GM21529 (cell line): ENCODE results near the gene CACNA1B.
"Not testable (repeated sequence)": the region's sequence is repeated elsewhere in the genome, so short reads cannot be mapped to it uniquely, and the experiment has no call there.

Experiments used
- ATAC-seq: cut with Tn5 transposase; IDR thresholded peaks from one replicate; pipeline ENCODE4 v1.9.1; 2021; ENCODE audit not compliant: unreplicated experiment

CACNA1B gene

DNA sequence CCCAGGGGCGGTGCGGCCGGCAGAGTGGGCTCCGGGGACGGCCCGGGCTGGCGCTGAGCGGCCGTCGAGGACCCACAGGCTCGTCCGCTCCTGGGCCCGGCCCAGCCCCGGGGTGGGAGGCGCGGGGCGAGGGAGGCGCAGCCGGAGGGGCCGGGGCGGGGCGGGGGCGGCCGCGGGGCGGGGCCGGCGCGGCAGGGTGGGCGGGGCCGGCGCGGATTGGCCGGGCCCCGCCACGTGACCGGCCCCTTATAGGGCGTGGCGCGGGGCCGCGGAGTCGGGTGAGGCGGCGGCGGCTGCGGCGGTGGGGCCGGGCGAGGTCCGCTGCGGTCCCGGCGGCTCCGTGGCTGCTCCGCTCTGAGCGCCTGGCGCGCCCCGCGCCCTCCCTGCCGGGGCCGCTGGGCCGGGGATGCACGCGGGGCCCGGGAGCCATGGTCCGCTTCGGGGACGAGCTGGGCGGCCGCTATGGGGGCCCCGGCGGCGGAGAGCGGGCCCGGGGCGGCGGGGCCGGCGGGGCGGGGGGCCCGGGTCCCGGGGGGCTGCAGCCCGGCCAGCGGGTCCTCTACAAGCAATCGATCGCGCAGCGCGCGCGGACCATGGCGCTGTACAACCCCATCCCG is at the start of gene CACNA1B:
TSS of gene CACNA1B (plus strand) at position 277 of the 617 bp plus-strand sequence. CDS start at position 429, 152 bp downstream.
- ATAC-seq: not testable (repeated sequence)

DNA sequence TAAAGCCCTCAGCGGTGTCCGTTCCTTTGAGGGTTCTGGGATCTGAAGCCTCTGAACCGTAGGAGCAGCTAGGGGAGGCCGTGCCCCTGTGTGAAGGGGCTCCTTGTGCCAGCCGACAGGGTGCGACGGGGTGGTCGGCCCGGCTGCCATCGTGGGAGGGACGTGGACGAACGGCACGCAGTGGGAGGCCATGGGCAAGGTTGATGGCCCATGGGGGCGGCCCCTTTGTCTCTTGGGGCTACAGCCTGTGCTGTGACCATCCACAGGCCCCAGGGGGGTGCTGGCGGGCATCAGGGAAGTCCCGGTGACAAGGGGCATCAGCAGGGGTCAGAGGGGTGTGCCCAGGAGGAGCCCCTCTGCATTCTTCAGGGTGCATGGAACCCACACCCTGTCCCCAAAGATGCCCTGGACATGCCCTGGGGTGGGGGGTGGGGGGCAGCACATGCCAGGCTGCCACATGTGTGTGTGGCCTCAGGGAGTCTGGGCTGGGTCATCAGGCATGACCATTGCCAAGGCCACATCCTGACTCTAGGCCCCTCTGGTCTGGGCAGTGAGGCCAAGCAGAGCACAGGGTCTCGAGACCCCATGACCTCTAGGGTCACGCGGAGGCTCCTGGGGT is 49.6 kb upstream of the CACNA1B start:
- no peak for ATAC-seq

DNA sequence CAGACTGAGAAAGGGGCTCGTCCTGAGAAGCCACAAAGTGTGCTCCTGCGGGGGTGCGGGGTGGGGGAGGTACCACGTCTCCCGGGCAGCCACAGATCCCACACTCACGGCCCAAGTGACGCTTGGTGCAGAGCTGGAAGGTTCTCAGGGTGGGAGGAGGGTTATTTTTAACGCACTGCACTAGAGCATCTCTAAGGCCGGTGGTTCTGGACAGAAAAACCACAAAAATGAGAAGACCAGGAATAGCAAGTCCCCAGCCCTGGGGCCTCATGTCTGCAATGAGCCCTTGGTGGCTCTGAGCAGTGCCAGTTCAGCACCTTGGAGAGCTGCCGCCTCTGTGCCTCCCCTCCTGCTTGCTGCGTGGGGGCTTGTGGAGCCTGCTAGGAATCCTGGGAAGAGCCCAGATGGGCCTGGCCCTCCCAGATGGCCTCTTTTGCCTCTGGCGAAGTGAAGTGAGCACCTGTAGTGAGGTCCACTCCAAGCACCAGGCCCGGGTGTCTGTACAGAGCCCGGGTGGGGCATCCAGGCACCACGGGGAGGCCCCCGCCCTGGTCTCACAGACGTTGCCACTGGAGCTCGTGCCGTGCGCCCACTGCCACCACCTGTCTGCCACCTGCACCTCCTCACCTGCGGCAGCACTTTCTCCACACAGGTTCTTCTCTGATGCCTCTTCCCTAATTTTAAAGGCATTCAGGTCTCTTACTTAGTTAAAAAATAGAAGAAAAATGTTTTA is 48.9 kb upstream of the CACNA1B start:
- ATAC-seq: no peak

DNA sequence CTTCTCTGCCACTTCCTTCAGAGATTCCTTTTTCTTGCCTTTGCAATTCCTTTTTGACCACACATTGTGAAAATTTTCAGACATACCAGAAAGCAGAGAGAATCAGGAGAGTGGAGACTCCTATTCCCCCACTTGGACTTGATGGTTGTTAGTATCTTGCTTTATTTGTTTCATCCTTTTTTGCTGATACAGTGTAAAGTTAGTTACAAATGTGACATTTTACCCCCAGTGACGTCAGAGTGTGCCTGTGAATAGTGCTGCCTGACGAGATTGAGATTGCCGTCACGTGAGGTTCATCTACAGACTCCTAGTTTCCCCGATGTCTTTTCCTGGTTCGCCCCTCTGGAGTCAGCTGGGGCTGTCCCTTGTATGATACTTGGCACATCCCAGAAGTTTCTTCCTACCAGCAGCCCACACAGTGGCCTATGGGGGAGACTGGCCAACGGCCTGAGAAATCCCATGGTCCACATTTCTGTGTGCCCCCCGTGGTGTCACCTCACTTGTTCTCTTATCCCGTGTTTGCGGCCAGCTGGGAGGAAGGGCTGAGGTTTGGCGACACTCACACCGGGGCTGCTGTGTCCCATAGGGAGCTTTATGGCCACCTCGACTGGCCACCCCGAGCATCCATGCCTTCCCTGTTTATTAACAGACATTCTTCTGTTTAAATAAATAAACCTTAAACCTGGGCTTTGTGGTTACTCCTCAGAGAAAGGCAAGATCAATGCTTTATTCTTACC is 48.2 kb upstream of the CACNA1B start:
- no peak for ATAC-seq

DNA sequence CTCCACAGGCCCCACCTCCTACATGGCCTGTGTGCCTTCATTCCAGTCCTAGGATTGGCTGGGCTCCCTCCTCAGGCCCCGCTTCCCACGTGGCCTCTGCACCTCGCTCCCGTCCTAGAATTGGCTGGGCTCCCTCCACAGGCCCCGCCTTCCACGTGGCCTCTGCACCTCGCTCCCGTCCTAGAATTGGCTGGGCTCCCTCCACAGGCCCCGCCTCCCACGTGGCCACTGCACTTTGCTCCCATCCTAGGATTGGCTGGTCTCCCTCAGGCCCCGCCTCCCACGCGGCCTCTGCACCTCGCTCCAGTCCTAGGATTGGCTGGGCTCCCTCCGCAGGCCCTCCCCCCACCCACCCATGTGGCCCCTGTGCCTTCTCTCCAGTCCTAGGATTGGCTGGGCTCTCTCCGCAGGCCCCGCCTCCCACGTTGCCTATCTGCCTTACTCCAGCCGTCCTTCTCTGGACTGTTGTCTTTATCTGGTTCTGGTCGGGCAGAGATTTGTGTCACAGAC is 45.3 kb upstream of the CACNA1B start:
- ATAC-seq: no peak

DNA sequence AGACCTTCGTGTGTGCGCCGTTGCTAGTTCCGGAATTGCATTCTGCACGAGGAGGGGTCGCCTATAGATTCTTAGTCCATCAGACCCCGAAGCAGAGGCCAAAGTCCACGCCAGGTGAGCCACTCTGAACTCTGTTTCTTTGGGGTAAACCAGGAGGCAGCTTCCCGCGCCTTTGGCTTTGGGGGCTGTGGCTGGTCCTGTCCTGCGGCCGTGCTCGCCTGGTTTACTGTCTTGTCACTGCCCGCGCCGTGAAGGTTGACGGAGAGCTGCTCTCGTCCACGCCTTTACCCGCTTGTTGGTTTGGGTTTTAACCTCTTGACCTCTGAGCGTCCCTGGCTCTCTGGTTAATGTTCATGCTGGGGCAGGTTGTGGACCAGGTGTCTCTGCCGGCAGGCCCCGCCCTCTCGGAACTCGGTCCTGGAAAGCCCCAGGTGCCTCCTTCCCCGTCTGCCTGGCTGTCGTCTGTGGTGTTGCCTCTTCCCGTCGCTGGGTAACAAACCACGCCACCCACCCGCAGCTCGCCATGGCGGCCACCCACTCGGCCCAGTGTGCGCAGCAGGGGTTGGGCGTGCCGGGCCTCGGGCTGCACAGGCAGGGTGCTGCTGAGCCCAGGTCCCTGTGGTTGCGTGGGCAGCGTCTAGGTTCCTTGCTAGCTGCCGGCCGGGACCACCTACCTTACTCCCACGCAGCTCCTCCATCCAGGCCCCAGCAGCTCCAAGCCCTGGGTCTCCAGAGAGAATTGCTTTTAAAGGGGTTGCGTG is 44.6 kb upstream of the CACNA1B start:
- no peak for ATAC-seq

DNA sequence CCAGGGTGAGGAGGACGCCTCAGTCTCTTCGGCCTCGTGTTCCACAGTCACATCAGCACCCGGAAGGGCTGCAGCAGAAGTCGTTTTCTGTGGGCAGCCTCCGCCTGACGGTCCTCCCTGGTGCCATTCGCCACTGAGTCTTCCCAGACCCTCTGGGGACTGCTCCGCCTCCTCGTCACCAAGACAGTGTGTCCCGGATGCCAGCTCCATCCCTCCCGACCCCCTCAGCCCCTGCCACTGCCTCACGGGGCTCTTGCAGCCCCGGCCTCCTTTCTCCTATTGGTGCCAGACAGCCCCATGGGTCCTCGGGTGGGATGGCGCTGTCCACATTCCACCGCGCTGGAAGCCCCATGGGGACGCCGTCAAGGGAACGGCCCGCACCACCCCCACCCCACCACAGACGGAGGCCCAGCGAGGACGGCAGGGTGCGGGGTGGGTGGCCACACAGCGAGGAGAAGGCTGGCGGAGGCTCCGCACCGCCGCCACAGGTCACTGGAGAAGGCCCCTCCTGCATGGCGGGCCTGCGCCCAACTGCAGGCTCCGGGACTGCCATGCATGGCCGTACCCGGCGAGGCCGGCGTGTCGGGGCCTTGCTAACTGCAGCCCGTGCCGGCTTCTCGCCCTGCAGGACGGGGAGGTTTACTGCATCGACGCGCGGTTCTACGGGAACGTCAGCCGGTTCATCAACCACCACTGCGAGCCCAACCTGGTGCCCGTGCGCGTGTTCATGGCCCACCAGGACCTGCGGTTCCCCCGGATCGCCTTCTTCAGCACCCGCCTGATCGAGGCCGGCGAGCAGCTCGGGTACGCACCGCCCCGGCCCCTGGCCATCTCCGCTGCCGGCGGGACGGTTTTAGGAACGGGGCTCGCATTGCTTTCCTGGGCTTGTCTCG is 43.6 kb upstream of the CACNA1B start:
- ATAC-seq: no peak

DNA sequence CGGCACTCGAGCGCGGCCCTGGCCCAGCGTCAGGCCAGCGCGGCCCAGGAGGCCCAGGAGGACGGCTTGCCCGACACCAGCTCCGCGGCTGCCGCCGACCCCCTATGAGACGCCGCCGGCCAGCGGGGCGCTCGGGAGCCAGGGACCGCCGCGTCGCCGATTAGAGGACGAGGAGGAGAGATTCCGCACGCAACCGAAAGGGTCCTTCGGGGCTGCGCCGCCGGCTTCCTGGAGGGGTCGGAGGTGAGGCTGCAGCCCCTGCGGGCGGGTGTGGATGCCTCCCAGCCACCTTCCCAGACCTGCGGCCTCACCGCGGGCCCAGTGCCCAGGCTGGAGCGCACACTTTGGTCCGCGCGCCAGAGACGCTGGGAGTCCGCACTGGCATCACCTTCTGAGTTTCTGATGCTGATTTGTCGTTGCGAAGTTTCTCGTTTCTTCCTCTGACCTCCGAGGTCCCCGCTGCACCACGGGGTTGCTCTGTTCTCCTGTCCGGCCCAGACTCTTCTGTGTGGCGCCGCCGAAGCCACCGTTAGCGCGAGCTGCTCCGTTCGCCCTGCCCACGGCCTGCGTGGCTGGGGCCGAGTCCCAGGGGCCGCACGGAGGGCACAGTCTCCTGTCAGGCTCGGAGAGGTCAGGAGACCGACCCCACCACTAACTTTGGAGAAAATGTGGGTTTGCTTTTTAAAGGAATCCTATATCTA is 42.6 kb upstream of the CACNA1B start:
- ATAC-seq: no peak

DNA sequence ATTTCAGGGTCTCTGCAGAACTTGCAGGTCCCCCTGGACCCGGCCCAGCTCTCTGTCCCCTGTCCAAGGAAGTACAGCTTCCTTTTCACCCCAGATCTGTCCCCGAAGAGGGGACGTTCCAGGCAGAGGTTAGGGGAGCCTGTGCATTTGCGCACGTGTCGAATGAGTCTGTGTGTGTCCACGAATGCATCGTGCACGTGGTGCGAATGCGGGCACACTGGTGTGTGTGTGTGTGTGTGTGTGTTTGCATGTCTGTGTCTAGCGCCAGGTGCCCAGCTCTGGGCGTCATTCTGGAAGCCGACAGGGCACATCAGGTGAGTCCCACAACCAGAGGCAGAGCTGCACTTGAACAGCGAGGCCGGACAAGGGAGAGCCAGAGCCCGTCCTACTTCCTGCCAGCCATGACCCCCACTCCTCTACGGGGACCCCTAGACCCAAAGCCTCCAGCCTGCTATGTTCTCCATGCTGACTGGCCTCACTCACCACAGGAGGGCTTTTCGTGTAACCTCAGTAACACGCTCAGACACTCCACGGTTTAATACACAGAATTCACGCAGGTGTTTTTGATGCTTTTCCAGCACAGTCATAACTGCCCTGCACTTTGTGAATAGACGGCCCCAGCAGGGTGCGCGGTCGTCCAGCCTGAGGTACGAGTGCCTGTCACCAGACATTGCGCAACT is 41.3 kb upstream of the CACNA1B start:
- ATAC-seq: no peak

DNA sequence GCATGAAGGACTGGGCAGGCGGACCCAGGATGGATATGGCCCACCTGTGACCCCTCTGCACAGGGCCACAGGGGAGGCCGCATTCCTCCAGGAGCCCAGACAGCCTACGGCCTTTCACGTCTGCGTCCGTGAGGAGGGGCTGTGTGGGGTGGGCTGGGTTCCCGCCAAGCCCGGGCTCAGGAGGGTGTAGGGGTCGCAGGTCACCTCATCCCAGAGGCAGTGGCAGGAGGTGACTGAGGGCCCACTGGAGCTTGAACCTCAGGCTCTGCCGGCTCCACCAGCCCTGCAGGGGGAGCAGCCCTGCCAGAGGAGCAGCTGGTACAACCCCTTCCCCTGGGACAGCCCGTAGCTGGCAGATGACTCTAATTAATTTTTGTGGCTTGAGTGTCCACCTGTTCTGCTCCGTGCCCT is 40.7 kb upstream of the CACNA1B start:
- no peak for ATAC-seq

DNA sequence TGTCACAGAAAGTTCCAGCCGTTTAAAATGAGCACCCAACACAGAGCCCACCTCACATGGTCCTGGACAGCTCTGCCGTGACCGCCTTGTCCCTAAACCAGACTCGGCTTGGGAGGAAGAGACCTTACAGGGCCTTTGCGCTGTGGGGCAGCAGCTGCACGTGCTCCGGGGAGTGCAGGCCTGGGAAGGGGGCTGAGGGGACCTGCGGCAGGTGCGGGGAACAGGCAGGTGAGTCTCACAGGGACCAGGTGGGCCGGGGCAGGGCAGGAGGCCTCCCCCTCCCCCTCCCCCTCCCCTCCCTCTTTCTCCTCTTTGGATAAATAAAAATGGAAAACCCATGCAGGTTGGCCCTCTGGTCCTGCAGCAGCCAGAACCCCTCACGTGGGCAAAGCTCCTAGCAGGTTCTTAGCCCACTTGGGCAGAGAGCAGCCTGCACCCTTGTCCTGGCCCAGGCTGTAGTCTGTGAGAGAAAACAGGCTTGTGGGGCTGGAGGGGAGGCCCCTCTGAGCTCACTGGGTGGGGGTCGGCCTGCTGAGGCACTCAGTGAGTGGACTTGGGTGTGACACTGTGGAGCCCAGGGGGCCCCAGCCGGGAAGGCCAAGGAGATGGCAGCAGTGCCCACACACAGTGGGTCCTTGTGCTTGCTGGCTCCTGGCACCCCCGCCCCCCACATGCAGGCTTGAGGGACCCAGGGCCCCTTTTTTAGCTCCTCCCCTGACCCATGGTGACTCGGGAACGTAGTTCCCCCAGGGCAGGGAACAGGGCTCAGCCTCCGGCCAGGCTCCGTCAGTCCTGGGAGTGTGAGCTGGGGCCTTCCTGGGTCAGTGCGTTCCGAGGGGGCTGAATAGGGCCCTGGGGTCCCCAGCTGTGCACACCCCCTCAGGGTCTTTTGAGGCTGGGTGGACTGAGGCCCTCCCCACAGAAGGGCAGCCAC is 40.0 kb upstream of the CACNA1B start:
- ATAC-seq: no peak

DNA sequence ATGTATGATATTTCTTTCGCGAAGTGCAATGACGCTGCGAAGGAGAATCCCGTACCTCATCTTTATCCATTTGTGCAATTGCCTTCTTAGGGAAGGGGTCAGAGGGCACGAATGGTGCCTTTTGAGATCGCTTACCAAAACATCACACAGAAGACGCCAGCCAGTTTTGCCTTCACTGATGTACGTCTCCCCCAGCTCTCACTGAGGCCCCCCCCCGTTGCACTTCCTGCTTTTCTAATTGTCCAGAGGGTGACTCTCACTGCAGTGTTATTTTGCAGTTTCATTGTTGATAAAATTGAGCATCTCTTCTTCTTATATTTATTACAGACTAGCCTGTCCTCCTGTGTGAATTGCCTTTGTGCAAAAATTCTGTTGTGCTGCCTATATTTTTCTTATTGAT is 39.0 kb upstream of the CACNA1B start:
- no peak for ATAC-seq

DNA sequence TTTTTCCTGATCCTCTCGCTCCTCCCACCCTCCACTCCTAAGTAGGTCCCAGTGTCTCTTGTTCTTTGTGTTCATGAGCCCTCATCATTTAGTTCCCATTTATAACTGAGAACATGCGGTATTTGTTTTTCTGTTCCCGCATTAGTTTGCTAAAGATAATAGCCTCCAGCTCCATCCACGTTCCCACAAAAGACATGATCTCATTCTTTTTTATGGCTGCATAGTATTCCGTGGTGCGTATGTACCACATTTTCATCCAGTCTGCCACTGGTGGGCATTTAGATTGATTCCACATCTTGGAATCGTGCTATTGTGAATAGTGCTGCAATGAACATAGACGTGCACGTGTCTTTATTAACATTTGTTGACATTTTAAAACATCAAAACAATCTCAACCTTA is 34.2 kb upstream of the CACNA1B start:
- no peak for ATAC-seq

DNA sequence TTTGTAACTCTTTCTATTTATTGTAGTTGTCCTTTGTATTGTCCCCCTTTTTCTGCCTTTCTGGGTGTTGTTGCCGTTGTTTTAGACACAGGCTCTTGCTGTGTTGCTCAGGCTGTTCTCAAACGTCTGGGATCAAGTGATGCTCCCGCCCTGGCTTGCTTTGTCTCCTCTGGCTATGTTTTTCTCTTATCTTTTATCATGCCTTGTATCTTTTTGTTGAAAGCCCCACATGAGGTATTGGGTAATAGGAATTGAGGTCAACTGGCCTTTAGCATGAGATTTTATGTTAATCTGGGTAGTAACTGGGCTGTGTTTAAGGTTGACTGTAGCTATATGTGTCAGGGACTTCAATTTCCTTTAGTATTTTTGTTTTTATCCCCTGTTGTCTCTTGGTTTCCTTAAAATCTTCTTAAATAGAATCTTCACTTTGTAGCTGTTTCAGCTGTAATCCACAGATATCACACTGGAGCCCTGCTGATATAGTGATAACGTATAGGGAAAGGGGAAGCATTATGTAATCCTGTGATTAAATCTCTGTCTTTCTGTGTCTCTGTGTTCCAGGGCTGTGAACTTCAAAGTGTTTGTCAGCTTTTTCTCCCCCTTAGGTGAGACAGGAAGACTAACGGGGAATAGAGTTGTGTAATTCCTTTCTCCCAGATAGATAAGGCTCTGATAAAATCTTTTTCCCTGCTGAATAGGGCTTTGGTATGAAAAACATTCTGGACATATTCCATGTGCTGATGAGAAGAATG is 25.9 kb upstream of the CACNA1B start:
- ATAC-seq: no peak

DNA sequence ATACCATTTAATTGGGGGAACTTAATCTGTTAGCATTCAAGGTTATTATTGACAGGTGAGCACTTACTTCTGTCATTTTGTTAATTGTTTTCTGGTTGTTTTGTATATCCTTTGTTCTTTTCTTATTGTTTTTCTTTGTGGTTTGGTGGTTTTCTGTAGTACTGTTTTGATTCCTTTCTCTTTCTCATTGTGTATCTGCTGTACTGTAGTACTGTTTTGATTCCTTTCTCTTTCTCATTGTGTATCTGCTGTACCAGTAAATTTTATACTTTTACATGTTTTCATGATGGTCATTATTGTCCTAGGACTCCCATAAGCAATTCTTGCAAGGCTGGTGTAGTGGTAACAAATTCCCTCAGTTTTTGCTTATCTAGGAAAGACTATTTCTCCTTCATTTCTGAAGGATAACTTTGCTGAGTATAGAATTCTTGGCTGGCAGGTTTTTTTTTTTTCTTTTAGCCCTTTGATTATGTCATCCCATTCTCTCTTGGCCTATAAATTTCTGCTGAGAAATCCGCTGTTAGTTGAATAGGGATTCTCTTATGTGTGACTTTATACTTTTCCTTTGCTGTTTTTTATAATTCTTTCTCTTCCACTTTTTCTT is 24.1 kb upstream of the CACNA1B start:
- no peak for ATAC-seq

DNA sequence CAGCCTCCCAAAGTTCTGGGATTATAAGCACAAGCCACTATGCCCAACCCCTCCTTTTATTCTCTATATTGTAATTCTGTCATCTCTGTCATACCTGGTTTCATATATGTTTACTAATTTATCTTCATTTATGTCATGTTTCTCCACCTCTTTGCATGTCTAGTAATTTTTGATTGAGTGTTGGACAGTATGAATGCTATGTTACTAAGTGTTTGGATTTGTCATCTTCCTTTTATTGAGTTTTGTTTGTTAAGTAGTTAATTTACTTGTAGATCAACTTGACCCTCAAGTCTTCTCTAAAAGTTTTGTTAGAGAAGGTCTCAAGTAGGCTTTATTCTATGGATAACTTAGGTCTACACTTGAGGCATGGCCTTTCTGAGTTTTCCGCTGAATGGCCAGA is 17.2 kb upstream of the CACNA1B start:
- no peak for ATAC-seq
